Cardiac muscle cell (in vitro differentiated cells and primary cell): ENCODE results near the gene P4HB. TPM values are rescaled to one million over a fixed set of nuclear protein-coding genes. Genes with fewer than 3 reads are reported as not detected.

ENCODE experiments used
- DNase-seq, 2 donors: peaks; one replicate each; pipeline versions ENCODE4 v3.0.0 to v3.0.0-alpha.2; 2010 to 2017; ENCODE audit warnings: low read depth in 1 of 2, low spot score in 1 of 2
- H3K27ac ChIP-seq: fragments of 200-600 bp; sonication (generic); 2 replicates; pipeline ENCODE4 v1.5.1; 2016
- H3K27me3 ChIP-seq: fragments of 200-600 bp; sonication (generic); 2 replicates; pipeline ENCODE4 v1.6.0; 2016; ENCODE audit warnings: control low read depth
- H3K36me3 ChIP-seq: fragments of 200-600 bp; sonication (generic); 2 replicates; pipeline ENCODE4 v1.5.1; 2016; ENCODE audit warnings: control low read depth
- H3K4me1 ChIP-seq: fragments of 200-600 bp; sonication (generic); 2 replicates; pipeline ENCODE4 v1.8.1; 2017; ENCODE audit warnings: low read depth, mild to moderate bottlenecking, mixed run types
- H3K4me3 ChIP-seq: fragments of 200-600 bp; sonication (generic); 2 replicates; pipeline ENCODE4 v1.5.1; 2016; ENCODE audit warnings: mild to moderate bottlenecking
- H3K9me3 ChIP-seq: fragments of 200-600 bp; sonication (generic); 2 replicates; pipeline ENCODE4 v1.5.1; 2017; ENCODE audit warnings: low read depth, mild to moderate bottlenecking, control low read depth
- CTCF ChIP-seq: IDR thresholded peaks from 2 replicates; pipeline ENCODE4 v1.5.1; 2012; ENCODE audit warnings: low read depth, mild to moderate bottlenecking, low read length
- polyA plus RNA-seq: library from polyadenylated mRNA; unstranded; fragments of >200 nt; fragmentation: Nextera tagmentation; extraction: Ambion mirVana; gene quantifications from 2 replicates; pipeline ENCODE4 v1.2.1, GENCODE V29; 2016
- total RNA-seq: library from RNA; depleted of rRNA; stranded (reverse); fragments of >200 nt; gene quantifications from 2 replicates; pipeline ENCODE4 v1.2.3, GENCODE V29; 2016

The P4HB gene
- total and polyA plus RNA-seq, 2 experiments from 2014 or later, result 597 to 972 TPM

GRCh38 chr17:81871387-81872230 lies 11.3 kb upstream of the P4HB start:
- DNase-seq, result peak; percentile 69 to 92
- Histone ChIP-seq H3K9me3 (no peaks in the 10 kb centered on the region), H3K36me3 (no peaks in the 10 kb centered on the region), H3K27ac (peak overlapping the region; percentile 96), H3K4me3 (peak overlapping the region; percentile 79), H3K27me3 (no peaks in the 10 kb centered on the region), H3K4me1 (peaks cover 39% of the 10 kb centered on the region)
- TF ChIP-seq CTCF, result peak; percentile 34

- no peak for TF ChIP-seq CTCF
- H3K4me3 ChIP-seq, result peak within 1 kb of the TSS; percentile 79
- no peaks in the 10 kb centered on the region for H3K27me3 ChIP-seq
- peak in 1 of 2 donors; percentile 93 for DNase-seq
- H3K4me1 ChIP-seq, result peaks cover 44% of the 10 kb centered on the region
- no peaks in the 10 kb centered on the region for H3K36me3 ChIP-seq
- peak within 1 kb of the TSS; percentile 96 for H3K27ac ChIP-seq
- no peaks in the 10 kb centered on the region for H3K9me3 ChIP-seq
Observed at GRCh38 chr17:81870981-81871386, 10.6 kb upstream of the P4HB start, which contains the start of gene ARHGDIA. ARHGDIA (minus strand) TSS chr17:81871337; CDS start chr17:81869930, 1,407 bp downstream.

- no peak for TF ChIP-seq CTCF
- peaks cover 44% of the 10 kb centered on the region for H3K4me1 ChIP-seq
- no peaks in the 10 kb centered on the region for H3K27me3 ChIP-seq
- DNase-seq, result peak; percentile 39 to 58
- H3K27ac ChIP-seq, result peak overlapping the region; percentile 96
- H3K9me3 ChIP-seq, result no peaks in the 10 kb centered on the region
- H3K4me3 ChIP-seq, result peak overlapping the region; percentile 79
- H3K36me3 ChIP-seq, result no peaks in the 10 kb centered on the region
Observed at GRCh38 chr17:81870131-81870980, 10.0 kb upstream of the P4HB start.

GRCh38 chr17:81869221-81870130 lies 9.1 kb upstream of the P4HB start:
- H3K27me3 ChIP-seq, result no peaks in the 10 kb centered on the region
- TF ChIP-seq CTCF, result peak; percentile 82
- peak; percentile 50 to 72 for DNase-seq
- H3K9me3 ChIP-seq, result no peaks in the 10 kb centered on the region
- no peaks in the 10 kb centered on the region for H3K36me3 ChIP-seq
- H3K4me1 ChIP-seq, result peaks cover 44% of the 10 kb centered on the region
- peak overlapping the region; percentile 79 for H3K4me3 ChIP-seq
- H3K27ac ChIP-seq, result peak overlapping the region; percentile 96

GRCh38 chr17:81868674-81869220 lies 8.4 kb upstream of the P4HB start:
- Histone ChIP-seq H3K4me1 (peaks cover 44% of the 10 kb centered on the region), H3K9me3 (no peaks in the 10 kb centered on the region), H3K4me3 (no peak overlapping the region), H3K27ac (peak overlapping the region; percentile 96), H3K27me3 (no peaks in the 10 kb centered on the region), H3K36me3 (no peaks in the 10 kb centered on the region)
- no peak for TF ChIP-seq CTCF
- peak; percentile 25 to 92 for DNase-seq
